ENCODE results near the gene PRM2.

PRM2 gene

DNA sequence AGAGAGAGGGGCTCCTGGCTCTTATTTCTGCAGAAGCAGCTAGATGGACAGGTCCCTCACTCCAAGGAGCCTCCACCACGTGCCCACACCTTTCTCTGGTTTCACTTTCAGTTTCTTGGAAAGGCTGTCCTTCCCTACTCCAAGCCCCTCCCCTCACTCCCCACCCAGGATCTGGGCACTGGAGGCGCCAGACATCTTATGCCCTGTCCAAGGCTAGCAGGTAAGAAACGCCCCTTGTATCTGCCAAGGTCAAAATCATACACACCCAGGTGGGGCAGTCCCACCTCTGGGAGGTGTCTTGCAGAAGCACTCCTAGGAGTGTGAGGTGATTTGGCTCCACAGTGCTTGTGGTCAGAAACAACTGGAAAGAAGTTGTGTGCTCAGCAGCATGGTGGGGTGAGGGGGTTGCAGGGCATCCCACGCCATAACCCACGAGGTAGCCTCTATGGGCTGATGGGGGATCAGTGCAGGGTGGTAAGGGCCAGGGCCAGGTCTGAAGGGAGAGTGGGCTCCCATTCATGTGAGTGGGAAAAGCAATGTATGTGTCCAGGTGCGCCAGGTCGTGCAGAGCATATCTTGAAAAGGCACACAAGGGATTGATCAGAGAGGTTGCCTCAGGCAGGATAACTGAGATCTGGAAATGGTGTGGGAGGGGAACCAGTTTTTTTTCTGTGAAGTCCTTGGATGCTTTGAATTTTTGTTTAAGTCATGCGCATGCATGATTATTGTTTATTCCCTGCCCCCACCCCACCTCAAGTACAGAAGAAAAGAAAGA, 36.6 kb upstream of the PRM2 start:
- H3K4me3 ChIP-seq (replicated peaks; ENCODE audit: low read depth, low read length) = no peak overlapping the region
- TF ChIP-seq, protein P1, sequence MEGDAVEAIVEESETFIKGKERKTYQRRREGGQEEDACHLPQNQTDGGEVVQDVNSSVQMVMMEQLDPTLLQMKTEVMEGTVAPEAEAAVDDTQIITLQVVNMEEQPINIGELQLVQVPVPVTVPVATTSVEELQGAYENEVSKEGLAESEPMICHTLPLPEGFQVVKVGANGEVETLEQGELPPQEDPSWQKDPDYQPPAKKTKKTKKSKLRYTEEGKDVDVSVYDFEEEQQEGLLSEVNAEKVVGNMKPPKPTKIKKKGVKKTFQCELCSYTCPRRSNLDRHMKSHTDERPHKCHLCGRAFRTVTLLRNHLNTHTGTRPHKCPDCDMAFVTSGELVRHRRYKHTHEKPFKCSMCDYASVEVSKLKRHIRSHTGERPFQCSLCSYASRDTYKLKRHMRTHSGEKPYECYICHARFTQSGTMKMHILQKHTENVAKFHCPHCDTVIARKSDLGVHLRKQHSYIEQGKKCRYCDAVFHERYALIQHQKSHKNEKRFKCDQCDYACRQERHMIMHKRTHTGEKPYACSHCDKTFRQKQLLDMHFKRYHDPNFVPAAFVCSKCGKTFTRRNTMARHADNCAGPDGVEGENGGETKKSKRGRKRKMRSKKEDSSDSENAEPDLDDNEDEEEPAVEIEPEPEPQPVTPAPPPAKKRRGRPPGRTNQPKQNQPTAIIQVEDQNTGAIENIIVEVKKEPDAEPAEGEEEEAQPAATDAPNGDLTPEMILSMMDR (IDR thresholded peaks at IDR 0.05; ENCODE audit: low read length, missing control alignments) = no peak
- peak; percentile 52 for DNase-seq (ENCODE audit: low read depth)

DNA sequence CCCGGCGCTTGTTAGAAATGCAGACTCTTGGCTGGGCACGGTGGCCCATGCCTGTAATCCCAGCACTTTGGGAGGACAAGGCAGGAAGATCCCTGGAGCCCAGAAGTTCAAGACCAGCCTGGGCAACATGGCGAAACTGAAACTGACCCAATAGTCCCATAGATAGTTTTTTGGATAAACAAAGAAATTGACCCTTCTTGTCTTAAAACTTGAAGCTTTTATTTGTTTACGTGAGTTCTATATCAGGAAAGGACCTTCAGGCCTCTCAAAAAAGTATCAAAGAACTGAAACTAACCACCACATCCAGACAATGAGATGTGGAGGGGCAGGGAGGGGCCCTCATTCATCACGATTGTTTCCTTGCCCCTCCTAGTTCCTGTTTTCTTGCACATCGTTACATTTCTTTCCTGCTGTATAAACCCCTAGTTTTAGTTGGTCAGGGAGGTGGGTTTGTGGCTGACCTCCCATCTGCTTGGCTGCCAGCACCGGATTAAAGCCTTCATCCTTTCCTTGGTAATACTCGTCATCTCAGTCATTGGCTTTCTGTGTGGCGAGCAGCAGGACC, 34.8 kb upstream of the PRM2 start:
- TF ChIP-seq, protein P1 (IDR thresholded peaks at IDR 0.05; ENCODE audit: low read length, missing control alignments) = no peak
- H3K4me3 ChIP-seq (replicated peaks; ENCODE audit: low read depth, low read length) = no peak overlapping the region
- peak; percentile 69 for DNase-seq (ENCODE audit: low read depth)

DNA sequence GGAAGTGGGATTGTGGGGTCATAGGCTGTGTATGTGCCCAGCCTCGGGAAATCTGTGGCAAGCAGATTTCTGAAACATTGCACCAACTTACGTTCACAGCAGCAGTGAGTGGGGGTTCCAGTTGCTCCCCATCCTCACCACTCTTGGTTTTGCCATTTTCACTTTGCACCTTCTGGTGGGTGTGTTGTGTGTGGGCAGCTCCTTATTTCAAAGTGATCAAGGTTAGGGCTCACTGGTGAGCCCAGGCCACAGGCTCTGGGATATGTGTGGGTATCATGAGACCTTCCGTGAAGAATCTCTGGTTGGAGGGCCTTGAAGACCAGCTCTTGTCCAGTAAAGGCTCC, 34.3 kb upstream of the PRM2 start:
- TF ChIP-seq, protein P1 (IDR thresholded peaks at IDR 0.05; ENCODE audit: low read length, missing control alignments) = no peak
- no peak for DNase-seq (ENCODE audit: low read depth)
- H3K4me3 ChIP-seq (replicated peaks; ENCODE audit: low read depth, low read length) = no peak overlapping the region

DNA sequence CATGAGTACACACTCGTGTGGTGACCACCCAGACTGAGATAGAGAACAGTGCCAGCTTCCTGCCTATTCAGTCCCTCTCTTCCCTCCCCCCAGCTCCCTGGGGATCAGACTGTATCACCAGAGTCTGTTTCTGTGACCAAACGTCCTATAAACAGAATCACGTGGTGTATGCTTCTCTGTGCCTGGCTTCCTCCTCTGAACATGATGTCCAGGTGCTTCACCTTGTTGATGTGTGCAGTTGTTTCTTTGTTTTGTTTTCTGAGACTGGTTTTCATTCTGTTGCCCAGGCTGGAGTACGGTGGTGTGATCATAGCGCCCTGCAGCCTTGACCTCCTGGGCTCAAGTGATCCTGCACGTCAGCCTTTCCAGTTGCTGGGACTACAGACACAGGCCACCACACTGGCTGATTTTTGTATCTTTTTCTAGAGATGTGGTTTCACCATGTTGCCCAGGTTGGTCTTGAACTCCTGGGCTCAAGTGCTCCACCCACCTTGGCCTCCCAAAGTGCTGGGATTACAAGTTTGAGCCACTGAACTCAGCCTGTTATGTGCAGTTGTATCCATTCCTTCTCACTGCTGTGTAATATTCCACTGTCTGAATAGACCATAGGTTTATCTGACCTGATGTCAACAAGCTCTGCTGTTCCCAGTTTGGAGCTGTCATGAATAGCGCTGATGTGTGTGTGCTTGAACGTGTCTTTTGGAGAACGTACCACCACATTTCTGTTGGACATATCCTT, 33.8 kb upstream of the PRM2 start:
- DNase-seq (ENCODE audit: low read depth) = no peak
- TF ChIP-seq, protein P1 (IDR thresholded peaks at IDR 0.05; ENCODE audit: low read length, missing control alignments) = no peak
- H3K4me3 ChIP-seq (replicated peaks; ENCODE audit: low read depth, low read length) = no peak overlapping the region

DNA sequence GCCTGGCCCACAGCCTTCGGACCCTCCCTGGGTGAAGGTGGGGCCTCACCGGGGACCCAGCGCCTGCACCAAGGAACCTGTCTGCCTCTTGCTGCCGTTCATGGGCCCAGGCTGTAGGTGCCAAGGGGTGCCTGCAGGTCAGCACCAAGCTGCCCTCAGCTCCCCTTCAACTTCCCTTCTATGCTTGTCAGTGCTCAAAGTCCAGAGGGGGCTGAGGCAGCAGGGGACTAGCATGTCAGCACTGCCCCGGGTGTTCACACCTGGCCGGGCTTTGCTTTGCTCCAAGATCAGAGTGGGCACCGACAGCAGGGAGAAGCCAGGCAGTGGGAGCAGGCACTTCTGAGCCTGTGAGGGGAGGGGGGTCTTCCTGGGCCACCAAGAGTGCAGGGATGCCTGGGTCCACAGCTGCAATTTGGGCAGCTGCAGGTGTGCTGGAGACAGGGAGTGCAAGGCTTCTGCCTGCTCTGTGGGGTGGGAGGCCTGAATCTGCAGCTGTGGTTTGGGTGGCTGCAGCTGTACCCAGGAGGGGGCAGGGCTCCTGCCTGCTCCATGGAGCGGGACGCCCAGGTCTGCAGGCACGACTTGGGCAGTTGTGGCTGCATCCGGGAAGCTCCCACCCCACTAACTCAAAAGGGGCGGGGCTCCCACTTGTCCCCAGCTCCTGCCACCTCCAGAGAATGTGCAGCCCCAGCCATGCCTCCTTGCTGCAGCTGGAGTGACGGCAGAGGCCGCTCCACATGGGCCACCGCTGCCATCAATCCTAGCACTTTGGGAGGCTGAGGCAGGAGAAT, 32.4 kb upstream of the PRM2 start:
- DNase-seq (ENCODE audit: low read depth) = no peak
- TF ChIP-seq, protein P1 (IDR thresholded peaks at IDR 0.05; ENCODE audit: low read length, missing control alignments) = no peak
- H3K4me3 ChIP-seq (replicated peaks; ENCODE audit: low read depth, low read length) = no peak overlapping the region

DNA sequence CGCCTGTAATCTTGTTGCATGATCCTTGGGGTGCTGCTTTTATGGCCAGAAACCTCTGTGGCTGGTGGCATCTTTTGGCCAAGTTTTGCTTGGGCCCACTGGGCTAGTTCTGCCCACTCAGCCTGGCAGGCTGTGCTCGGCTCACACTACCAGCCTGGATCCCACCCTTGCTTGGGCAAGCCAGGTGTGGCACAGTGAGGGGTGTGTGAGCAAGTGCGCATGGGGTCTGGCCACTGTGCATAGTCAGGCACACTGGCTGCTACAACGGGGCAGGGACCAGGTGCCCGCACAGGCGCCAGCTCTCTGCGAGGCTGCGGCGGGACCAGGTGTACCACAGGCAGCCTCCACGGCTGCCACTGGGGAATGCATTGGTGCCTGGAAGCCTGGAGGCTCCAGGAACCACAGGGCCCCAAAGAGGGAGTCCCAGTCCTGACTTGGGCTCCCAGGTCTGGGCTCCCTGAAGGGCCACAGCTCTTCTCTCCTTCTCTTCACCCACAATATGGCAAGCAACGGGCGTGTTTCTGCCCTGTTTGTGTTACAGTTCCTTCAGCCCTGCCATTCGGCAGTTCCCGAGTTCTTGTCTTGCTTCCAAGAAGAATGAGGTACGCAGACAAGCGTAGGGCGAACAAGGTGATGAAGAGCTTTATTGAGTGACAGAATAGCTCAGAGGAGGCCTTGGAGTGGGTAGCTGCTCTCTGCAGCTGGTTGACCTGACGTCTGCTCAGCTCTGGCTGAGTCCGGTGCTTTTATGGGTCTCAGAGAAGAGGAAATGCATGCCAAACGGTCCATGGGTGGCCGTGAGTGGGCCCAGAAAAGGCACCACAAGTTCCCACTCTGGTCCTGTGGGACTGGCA, 31.6 kb upstream of the PRM2 start:
- no peak overlapping the region for H3K4me3 ChIP-seq (replicated peaks; ENCODE audit: low read depth, low read length)
- TF ChIP-seq, protein P1 (IDR thresholded peaks at IDR 0.05; ENCODE audit: low read length, missing control alignments) = no peak
- DNase-seq (ENCODE audit: low read depth) = no peak

Measured in fibroblast of pulmonary artery (primary cell).